ENCODE measurements around the gene ARHGEF40.

The ARHGEF40 gene

DNA sequence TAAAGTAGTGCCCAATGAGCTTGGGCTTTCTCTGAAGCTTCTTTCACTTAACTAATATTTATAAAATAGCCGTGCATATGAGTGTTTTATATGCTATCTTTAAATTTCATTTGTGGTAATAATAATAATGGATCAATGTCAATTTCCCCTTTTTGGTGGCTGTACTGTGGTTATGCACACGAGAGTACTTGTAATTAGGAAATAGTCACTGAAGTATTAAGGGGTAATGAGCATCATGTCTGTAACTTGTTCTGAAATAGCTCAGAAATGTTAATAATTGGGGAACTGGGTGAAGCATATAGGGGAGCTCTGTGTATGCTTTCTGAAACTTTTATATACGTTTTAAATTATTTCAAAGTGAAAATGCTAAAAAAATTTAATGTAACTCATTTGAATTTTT is 19.5 kb upstream of the ARHGEF40 start:
- H3K27me3 Mint-ChIP-seq: peaks cover 4% of the 10 kb centered on the region
- no peak overlapping the region for H3K4me3 Mint-ChIP-seq
- no peaks in the 10 kb centered on the region for H3K36me3 Mint-ChIP-seq (ENCODE audit: low read depth)
- no peaks in the 10 kb centered on the region for H3K4me1 Mint-ChIP-seq (ENCODE audit: low read depth)
- no peak overlapping the region for H3K27ac Mint-ChIP-seq
- H3K9me3 Mint-ChIP-seq: no peaks in the 10 kb centered on the region

DNA sequence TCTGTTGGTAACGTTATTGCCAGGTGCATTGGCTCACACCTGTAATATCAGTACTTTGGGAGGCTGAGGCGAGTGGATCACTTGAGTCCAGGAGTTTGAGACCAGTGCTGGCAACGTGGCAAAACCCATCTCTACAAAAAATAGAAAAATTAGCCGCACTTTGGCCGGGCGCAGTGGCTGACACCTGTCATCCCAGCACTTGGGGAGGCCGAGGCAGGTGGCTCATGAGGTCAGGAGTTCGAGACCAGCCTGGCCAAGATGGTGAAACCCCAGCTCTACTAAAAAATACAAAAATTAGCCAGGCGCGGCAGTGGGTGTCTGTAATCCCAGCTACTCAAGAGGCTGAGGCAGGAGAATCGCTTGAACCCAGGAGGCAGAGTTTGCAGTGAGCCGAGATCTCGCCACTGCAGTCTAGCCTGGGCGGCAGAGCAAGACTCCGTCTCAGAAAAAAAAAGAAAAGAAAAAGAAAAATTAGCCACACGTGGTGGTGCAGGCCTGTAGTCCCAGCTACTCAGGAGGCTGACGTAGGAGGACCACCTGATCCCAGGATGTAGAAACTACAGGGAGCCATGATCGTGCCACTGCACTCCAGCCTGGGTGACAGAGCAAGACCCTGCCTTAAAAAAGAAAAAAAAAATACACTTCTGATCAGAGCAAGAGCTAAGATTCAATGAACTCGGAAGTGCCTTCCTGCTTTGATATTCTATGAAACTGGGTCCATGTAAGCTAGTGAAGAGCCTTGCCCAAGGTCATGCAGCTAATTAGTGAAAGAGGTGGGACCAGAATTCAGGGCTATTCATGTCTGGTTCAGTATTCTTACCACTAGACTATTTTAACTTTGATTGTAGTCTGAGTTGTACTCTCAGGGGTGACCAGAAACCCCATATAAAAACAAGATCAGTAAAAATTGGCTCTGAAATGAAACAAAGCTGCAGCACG is 16.7 kb upstream of the ARHGEF40 start:
- H3K27ac Mint-ChIP-seq: no peak overlapping the region
- H3K4me1 Mint-ChIP-seq (ENCODE audit: low read depth): no peaks in the 10 kb centered on the region
- H3K9me3 Mint-ChIP-seq: no peaks in the 10 kb centered on the region
- H3K27me3 Mint-ChIP-seq: peaks cover 3% of the 10 kb centered on the region
- no peaks in the 10 kb centered on the region for H3K36me3 Mint-ChIP-seq (ENCODE audit: low read depth)
- no peak overlapping the region for H3K4me3 Mint-ChIP-seq

DNA sequence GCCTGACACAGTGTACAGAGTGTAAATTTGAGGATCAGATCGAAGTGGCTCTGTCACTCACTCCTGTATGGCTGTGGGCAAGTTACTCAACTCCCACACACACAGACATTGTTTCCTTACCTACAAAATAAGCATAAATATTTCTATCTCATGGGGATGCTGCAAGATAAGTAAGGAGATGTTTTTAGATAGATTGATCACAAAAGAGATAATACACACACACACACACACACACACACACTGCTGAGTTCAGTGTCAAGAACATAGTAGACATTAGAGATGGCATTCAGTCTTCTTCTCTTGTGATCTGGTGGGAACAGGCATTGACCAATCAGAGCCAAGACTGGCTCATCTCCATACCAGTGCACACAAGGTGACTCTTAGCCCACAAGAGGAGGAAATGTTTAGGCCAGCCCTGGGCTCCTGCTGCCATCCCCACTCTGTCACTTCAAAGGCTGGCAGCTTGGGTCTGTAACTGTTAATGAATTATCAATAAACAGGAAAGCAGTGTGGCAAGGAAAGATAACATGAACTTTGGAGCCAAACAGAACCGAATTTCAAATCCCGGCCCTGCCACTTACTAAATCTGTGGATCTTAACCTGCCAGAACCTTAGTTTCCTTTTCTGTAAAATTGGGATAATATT is 15.9 kb upstream of the ARHGEF40 start:
- Mint-ChIP-seq H3K27me3 (no peaks in the 10 kb centered on the region), H3K4me1 (ENCODE audit: low read depth) (no peaks in the 10 kb centered on the region), H3K36me3 (ENCODE audit: low read depth) (no peaks in the 10 kb centered on the region), H3K4me3 (no peak overlapping the region), H3K9me3 (no peaks in the 10 kb centered on the region), H3K27ac (no peak overlapping the region)

DNA sequence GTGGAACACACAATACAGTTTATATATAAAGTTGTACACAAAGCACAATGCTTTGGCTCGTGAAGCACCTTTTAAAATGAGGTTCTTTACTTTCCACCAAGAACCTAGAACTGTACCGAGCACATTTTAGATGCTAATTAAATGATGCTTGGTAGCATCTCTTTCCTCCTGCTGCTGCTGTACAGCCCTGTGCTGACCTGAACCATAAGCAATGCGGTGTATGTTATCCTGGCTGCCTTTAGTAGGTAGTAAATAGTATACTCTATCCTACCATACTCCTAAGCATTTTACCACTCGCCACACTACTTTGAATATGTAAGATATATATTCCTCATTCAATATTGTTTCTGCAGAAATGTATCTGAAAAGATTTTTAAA is 15.3 kb upstream of the ARHGEF40 start:
- Mint-ChIP-seq H3K27me3 (no peaks in the 10 kb centered on the region), H3K27ac (no peak overlapping the region), H3K4me3 (no peak overlapping the region), H3K4me1 (ENCODE audit: low read depth) (no peaks in the 10 kb centered on the region), H3K9me3 (no peaks in the 10 kb centered on the region), H3K36me3 (ENCODE audit: low read depth) (no peaks in the 10 kb centered on the region)

DNA sequence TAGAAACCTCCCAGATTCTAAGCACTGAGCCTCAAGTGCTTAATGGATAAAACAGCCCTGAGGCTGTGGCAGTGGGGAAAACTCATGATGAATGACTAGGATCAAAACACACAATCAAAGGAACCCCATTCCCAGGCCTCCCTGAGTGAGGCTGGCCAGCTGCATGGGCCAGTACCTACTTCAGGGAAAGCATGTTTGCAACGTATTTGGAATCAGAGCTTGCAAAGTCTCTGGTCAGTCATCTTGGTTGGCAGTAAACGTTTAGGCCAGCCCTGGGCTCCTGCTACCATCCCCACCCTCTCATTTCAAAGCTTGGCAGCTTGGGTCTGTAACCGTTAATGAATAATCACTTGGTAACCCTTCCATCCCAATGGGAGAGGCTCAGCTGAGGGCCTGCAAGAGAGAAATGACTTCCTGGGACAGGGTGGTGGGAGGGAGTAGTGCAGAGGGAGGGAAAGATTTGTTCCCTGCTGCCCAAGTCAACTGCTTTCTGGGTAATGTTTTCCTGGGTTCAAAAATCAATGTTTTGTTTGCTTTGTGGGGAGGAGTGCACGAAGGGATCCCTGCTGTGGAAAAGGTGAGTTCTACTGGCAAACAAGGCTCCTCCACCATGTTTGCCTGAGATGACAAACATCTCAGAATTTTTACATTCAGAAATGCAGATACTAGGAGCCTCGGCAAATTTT is 14.5 kb upstream of the ARHGEF40 start:
- Mint-ChIP-seq H3K27me3 (peaks cover 4% of the 10 kb centered on the region), H3K4me3 (no peak overlapping the region), H3K27ac (no peak overlapping the region), H3K36me3 (ENCODE audit: low read depth) (no peaks in the 10 kb centered on the region), H3K4me1 (ENCODE audit: low read depth) (no peaks in the 10 kb centered on the region), H3K9me3 (no peaks in the 10 kb centered on the region)

DNA sequence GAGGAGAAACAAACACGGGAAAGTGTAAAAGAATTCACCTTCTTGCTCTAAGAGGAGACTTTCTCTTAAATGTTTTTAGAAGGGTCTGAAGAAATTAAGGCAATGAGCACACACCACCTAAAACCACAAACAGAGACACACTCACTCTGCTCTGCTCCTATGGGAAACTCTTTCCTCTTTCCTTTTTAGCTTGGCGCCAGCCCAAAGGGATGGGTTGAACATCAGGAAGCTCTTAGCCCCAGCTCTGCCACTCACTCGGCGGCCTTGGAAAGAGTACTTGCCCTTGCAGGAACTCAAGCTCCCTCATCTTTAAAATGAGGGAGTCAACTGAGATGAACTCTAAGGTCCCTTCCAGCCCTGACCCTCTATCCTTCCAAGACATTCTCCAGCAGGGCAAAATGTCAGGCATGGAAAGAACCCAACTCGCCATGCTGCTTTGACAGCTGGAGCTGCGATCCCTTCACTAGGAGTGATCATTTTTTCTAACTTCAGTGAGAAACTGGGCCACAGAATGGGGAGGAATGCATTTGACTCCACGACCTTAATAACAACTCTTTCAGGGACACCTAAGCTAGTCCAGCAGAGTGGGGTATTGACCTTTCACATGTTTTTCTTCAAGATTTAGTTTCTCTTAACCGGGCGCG is 13.5 kb upstream of the ARHGEF40 start:
- Mint-ChIP-seq H3K27ac (no peak overlapping the region), H3K9me3 (no peaks in the 10 kb centered on the region)

DNA sequence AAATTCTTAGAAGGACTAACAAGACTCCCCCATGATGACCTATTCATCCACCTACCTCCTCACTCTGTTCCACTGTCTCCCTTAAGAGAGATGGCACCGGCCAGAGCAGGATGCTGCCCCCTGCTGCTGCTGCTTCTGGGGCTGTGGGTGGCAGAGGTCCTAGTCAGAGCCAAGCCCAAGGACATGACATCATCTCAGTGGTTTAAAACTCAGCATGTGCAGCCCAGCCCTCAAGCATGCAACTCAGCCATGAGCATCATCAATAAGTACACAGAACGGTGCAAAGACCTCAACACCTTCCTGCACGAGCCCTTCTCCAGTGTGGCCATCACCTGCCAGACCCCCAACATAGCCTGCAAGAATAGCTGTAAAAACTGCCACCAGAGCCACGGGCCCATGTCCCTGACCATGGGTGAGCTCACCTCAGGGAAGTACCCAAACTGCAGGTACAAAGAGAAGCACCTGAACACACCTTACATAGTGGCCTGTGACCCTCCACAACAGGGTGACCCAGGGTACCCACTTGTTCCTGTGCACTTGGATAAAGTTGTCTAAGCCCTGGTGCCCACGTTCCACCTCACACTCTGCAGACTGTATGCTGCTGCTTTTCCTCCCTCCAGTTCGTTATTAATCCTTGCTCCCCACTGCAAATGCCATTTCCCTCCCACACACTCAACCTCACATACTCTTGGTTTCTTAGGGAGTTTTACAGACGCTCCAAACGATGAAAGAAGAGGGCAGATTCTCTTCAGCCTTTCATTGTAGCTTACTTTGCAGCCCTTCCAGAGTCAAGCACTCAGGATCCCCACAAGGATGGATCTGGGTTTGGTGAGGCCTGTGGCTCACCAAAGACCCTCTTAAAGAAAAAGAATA is 12.1 kb upstream of the ARHGEF40 start, which contains the start of gene RNASE8:
Gene RNASE8, plus strand, starts transcription at position 20 of the 873 bp plus-strand sequence. Its CDS starts 71 bp downstream, at position 91.
- Mint-ChIP-seq H3K4me3 (no peak within 1 kb of the TSS), H3K9me3 (no peaks in the 10 kb centered on the region), H3K4me1 (ENCODE audit: low read depth) (no peaks in the 10 kb centered on the region), H3K27me3 (peaks cover 11% of the 10 kb centered on the region), H3K27ac (no peak within 1 kb of the TSS), H3K36me3 (ENCODE audit: low read depth) (no peaks in the 10 kb centered on the region)

More for the DNA sequence above, 13.5 kb upstream of the ARHGEF40 start:
- Mint-ChIP-seq H3K27me3 (peaks cover 6% of the 10 kb centered on the region), H3K4me3 (no peak overlapping the region), H3K36me3 (ENCODE audit: low read depth) (no peaks in the 10 kb centered on the region), H3K4me1 (ENCODE audit: low read depth) (no peaks in the 10 kb centered on the region)

DNA sequence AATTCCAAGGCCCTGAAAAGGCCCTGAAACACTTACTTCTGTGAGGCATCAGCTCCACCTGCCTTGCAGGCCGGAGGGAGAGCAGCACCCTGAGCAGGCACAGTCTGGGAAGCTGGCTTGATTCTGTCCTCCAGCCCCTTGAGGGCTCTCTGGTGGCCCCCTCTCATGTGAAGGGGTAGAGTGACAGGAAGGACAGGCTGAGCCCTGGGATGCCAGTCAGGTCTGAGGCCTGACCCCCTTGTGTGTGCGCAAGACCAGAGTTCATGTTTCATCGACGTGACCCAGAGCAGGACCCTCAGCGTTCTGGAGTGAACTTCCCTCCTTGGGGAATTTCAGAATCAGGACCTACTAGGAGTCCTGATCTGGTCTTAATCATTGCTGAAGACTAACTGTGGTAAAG is 11.2 kb upstream of the ARHGEF40 start:
- no peaks in the 10 kb centered on the region for H3K9me3 Mint-ChIP-seq
- H3K27ac Mint-ChIP-seq: no peak overlapping the region

DNA sequence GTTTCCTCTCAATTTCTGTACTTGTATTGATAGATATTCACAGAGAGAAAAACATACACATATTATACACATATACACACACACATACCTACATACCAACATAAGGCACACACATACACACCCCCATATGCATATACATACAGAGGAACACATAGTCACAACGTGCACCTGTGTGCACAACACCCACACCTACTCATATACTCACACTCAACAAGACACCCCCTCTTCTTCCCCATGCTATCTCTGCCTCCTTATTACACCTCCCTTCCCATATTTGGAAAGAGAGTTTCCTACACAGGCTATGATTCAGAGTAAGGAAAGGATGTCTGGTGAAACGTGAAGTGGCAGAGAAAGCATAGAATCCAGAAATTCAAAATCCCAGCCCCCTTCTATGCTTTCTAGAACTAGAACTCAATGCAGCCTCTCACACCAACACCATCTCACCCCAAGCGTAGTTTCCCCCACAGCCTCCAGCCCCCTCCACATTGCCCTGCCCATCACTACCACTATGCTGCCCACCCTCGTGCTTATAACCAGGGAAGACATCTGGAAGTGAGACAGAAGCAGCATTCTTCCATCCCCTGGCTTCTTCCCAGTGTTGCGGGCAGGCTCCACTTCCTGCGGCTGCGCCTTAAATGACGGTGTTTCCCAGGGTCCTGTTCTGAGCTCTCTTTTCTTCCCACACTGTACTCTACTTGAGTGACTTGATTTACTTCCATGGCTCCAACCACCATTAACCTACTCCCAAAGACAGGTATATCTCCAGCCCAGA is 10.1 kb upstream of the ARHGEF40 start:
- H3K27ac Mint-ChIP-seq: no peak overlapping the region
- no peaks in the 10 kb centered on the region for H3K36me3 Mint-ChIP-seq (ENCODE audit: low read depth)
- H3K4me3 Mint-ChIP-seq: no peak overlapping the region

More for the DNA sequence above, 11.2 kb upstream of the ARHGEF40 start:
- Mint-ChIP-seq H3K4me1 (ENCODE audit: low read depth) (no peaks in the 10 kb centered on the region), H3K27me3 (peaks cover 20% of the 10 kb centered on the region), H3K36me3 (ENCODE audit: low read depth) (no peaks in the 10 kb centered on the region), H3K4me3 (no peak overlapping the region)

DNA sequence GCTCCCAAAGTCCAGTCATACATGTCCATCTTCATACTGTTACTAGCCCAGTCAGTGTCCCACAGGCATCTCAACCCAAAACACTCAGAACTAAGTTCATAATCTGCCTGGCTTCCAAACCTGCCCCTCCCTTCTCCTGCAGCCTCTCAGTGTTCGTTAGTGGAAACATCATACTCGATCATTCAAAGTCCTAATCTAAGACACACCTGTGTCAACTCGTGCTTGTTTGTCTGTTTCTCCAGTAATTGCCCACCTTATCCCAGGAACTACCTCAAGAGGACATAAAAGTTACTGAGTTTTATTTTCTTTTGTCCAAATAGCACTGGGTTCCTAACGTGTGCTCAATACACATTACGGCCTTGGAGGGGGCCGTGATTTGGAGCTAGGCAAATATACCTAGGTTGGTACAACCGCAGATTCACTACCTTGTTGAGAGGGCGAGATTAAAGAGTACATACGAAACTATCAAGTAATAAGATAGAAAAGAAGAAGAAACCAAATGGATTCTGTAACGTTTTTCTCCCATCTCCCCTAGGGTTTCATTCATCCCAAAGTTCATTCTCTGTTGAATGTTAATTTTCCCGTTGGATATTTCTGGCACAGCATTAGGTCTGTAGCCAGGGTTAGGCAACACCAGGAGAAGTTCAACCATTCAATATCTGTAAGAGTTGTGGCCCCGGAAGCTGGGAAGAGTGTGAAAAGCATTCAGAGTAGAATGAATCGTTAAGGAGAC is 9.3 kb upstream of the ARHGEF40 start:
- Mint-ChIP-seq H3K27ac (no peak overlapping the region), H3K27me3 (peaks cover 29% of the 10 kb centered on the region), H3K4me3 (no peak overlapping the region), H3K4me1 (ENCODE audit: low read depth) (no peaks in the 10 kb centered on the region), H3K9me3 (no peaks in the 10 kb centered on the region), H3K36me3 (ENCODE audit: low read depth) (no peaks in the 10 kb centered on the region)

More for the DNA sequence above, 10.1 kb upstream of the ARHGEF40 start:
- Mint-ChIP-seq H3K27me3 (peaks cover 22% of the 10 kb centered on the region), H3K9me3 (no peaks in the 10 kb centered on the region), H3K4me1 (ENCODE audit: low read depth) (no peaks in the 10 kb centered on the region)

DNA sequence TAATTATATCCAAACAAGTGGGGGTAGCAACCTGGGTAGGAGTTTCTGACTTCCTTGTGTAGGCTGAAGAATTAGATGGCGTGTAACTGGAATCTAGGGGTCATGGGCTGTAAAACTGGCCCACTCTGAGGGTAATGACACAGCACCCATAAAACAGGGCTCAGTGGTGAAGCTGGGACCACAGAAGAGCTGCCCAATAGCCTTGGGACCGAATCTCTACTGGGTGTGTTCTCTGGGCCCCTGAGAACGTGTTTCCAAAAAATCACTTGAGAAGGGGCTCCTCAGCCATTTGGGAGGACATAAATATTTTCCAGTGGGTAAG is 8.8 kb upstream of the ARHGEF40 start:
- Mint-ChIP-seq H3K27ac (no peak overlapping the region), H3K27me3 (peaks cover 33% of the 10 kb centered on the region), H3K9me3 (no peaks in the 10 kb centered on the region), H3K4me3 (no peak overlapping the region), H3K4me1 (ENCODE audit: low read depth) (no peaks in the 10 kb centered on the region), H3K36me3 (ENCODE audit: low read depth) (no peaks in the 10 kb centered on the region)

DNA sequence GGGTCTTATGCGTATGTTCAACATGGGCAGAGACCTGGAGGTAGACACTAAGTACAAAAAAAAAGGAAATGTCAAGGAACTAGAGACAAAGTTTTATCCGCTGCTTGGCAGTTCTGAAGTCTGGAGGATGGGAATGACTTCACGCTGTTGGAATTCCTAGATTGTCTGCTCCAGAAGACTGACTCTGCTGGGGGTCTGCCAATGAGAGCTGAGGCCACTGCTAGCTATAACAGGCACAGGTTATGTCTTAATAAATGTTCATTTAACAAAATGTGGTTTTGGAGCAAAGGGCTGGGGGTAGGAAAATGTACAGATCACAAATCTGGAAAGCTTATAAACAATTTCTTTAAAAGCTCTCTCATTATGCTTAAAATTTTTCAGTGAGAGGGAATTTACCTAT is 6.6 kb upstream of the ARHGEF40 start:
- Mint-ChIP-seq H3K9me3 (no peaks in the 10 kb centered on the region), H3K4me3 (no peak overlapping the region), H3K4me1 (ENCODE audit: low read depth) (peaks cover 2% of the 10 kb centered on the region), H3K27ac (no peak overlapping the region), H3K27me3 (peaks cover 51% of the 10 kb centered on the region), H3K36me3 (ENCODE audit: low read depth) (no peaks in the 10 kb centered on the region)

DNA sequence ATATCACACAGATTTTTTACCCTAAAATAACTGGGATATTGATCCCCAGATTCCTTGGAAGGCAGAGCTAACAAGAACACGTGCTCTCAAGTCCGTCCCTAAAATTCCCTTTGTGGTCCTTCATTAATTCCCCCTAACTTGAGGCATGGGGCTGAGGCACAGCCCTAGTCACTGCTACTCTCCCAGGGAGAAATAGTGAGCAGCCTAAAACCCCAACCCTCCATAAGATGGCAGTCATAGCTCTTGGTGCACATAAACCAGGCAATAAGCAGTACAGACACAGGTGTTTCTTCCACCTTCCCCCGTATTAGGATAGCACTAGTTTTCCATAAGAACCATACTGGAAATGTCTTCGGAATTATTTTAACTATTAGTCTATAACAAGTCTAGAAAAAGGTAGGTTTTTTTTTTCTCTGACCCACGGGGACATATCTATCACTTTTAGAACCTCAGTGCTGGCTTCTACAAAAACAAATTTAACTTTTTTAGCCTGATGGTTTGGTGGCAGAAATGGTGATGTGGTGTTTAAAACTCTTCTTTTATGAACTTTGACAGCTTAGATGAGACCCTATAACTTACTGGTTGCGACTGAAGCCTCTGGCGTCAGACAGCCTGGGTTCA is 3.1 kb upstream of the ARHGEF40 start:
- H3K4me3 Mint-ChIP-seq: no peak overlapping the region
- no peaks in the 10 kb centered on the region for H3K9me3 Mint-ChIP-seq
- H3K27me3 Mint-ChIP-seq: peaks cover 66% of the 10 kb centered on the region
- no peak overlapping the region for H3K27ac Mint-ChIP-seq
- H3K4me1 Mint-ChIP-seq (ENCODE audit: low read depth): peaks cover 32% of the 10 kb centered on the region
- no peaks in the 10 kb centered on the region for H3K36me3 Mint-ChIP-seq (ENCODE audit: low read depth)
